GM19023 (cell line): ENCODE results near the gene MIOX.

Source experiments
- ATAC-seq: cut with Tn5 transposase; IDR thresholded peaks from one replicate; pipeline ENCODE4 v1.9.1; 2021; ENCODE audit warnings: mild to moderate bottlenecking, moderate library complexity; ENCODE audit not compliant: unreplicated experiment

MIOX gene

GRCh38 chr22:50454556-50455075 is 32.0 kb upstream of the MIOX start:
- no peak for ATAC-seq

GRCh38 chr22:50455201-50455600 is 31.5 kb upstream of the MIOX start:
- no peak for ATAC-seq

DNA sequence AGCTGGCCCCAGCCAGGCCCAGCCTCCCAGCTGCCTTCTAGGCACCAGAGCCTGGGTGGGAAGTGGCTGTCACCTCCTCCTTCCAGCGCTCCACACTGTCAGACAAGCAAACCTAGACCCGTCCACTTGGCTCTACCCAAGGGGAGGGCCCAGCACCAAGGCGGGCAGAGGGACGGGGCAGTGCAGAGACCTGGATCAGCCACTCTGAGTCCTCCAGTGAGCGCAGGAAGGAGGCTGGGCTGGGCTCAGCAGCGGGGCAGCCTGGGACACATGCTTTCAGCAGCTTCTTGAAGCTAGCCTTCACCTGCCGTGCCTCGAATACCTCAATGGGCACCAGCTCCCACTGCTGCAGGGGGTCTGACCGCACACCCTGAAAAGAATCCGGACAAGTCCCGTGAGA is 30.6 kb upstream of the MIOX start:
- no peak for ATAC-seq

DNA sequence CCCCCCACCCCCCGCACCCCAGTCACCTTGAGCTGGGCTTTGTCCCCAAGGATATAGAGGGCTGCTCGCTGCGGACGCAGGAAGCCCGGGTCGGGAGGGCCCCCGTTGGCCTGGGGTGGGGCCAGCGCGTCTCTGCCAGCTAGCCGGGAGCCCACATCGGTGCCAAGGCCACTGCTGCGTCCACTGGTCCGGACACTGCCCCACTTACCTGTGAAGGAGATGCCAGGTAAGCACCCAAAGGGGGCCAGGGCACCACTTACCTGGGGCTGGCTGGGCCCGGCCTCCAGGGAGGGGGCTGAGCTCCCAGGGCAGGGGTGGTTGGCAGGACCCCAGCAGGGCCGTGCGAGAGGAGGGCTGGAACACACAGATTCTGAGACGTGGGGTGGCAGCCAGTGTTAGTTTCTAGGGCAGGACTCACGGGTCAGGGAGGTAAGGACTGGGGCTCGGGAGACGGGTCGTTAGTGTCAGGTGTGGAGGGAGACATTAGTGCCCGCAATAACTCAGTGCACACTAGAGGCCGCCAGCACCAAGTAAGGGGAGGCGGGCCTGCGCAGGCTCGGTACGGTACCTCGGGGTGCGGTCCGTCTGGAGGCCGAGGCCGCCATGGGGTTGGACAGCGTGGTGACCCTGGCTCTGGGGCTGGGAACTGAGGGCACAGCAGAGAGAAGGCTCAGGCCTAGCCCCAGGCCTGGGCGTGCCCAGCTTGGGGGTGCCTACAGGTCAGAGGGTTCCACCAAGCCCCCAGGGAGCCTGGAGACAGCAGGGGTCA is 30.0 kb upstream of the MIOX start:
- no peak for ATAC-seq

DNA sequence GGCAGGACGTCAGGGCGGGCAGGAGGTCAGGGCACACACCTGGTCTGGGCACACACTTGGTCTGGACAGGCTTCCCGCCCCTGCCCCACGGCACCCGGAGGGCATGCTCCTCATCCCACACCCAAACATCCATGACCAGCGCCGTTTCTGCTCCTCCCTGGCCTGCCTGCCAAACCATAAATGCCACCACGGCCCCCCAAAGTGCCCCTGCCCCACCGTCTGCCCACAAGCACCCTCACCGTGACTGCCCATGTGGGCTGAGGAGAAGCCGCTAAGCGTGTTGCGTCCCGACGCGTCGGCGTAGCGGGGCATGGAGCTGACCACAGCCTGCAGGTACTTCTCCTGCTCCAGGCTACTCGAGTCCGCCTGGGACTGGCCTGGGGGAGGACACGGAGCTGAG is 27.6 kb upstream of the MIOX start:
- ATAC-seq: no peak

DNA sequence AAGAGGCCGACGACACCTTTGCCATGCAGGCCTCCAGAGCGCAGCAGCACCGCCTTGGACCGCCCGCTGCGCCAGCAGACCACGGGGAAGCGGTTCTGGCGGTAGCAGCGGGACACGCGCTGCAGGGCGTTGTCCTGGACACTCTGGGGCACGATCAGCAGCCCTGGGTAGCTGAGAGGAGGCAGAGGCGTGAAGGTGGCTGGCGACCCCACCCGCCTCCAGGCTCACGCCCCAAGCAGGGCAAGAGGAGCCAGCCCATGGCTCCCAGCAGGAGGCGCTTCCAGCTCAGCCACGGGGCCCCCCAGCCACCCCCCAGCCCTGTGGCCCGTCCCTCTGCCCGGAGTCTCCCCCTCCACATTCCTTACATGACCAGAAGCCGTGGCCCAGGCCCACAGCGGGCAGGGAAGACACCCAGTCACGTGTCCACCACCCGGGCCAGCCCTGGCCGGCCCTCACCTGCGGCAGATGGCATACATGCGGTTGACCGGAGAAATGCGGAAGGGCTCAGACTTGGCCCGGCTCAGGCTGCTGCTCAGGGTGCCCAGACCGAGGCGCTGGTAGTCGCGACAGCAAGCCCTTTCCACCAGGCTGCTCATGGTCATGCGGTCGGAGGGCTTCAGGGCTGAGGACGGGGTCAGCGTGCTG is 27.0 kb upstream of the MIOX start:
- ATAC-seq: no peak

- no peak for ATAC-seq
Observed at GRCh38 chr22:50460938-50461337, 25.7 kb upstream of the MIOX start.

DNA sequence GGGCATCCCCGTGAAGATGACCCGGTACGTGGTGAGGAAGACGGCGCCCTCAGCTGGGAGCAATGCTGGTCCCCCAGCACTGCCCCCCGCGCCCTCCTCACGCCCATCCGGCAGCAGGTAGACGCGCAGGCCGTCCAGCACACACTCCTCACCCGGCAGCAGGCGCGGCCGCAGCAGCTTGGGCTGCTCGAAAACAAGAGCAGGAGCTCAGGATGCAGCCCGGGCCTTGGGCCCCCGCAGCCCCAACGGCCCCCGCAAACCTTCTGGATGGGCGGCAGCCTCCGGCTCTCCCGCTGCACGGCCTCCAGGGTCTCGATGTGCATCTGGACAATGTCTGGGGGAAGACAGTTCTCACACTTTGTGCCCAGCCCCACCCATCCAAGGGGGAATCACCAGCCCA is 25.1 kb upstream of the MIOX start:
- ATAC-seq: no peak

GRCh38 chr22:50461979-50462540 is 24.6 kb upstream of the MIOX start:
- no peak for ATAC-seq

DNA sequence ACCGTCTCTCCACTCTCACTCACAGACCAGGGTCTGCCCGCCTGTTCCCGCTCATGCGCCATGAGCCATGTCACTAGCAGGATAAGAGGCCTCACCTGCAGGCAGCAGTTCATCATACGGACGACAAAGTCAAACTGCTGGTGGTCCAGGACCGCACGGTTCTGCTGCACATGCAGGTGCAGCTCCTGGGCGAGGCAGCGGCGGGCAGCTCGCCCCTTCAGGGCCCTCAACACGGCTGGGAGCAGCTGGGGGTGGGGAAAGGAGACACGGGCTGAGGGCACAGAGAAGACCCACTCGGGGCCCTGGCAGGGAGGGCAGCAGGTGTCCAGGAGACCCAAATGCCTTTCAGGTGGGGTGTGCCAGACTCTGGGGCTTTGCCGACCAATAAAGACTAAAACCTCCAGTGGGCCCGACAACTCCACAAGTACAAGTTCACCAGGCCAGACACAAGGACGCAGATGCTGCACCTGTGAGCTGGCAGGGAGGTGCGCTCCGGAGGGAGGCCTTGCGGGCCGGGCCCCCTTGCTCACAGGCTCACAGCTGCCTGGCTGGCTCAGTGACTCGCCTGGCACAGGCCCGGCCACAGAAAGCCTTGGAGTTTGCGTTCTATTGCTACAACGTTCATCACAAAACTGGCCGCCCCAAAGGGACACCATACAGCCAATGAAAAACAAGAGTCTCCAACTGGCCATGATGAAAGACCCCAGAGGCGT is 23.3 kb upstream of the MIOX start:
- ATAC-seq: no peak

DNA sequence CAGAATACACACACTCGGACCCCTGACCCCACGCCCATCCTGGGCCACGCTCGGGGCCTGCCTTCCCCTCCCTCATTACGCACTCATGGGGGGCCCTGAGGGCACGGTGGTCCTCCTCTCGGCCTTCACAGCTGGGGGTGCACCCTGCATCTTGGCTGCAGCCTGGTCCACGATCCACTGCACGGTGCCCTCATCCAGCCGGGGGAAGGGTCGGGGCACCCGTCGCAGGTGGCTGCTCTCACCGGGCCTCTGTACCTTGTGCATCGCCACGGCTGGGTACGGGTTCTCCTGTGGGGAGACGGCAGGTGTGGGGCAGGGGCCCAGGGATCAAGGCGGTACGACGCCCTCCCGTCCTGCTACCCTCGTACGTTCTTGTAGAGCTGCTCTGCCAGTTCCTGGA is 22.2 kb upstream of the MIOX start:
- no peak for ATAC-seq

DNA sequence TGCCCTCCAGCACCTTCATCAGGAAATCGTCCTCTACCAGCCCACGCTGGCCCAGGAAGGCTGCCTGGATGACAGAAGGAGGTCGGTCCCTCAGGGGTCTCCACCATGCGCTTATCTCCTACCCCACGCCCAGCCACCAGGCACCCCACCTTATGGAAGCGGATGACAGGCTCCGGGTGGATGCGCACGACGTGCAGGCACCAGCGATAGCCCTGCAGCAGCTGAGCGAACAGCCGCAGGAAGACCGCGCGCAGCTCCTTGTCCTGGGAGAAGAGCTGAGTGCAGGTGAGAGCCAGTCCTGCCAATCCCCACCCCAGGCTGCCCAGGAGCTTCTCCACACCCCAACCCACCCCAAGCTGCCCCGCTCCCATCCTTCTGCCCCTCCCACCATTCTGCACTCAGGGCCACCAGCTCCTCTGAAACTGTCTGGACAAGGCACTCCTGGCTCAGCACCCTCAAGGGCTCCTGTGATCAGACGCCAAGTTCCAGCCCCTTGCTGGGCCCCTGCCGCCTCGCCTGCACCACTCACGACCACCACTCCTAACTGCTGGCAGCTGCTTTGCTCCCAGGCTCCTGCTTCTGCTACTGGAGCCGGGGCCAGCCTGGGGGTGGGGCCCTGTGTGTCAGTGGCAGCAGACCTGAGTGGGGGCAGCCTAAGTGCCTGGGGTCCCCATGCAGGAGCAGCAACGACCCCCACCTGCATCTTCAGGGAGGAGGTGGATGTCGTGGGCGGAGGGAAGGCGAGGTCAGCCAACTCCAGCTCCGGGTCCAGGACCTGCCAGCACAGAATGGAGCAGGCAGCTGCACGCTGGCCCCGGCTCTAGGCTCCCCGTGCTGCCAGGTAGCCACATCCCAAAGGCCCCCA is 21.4 kb upstream of the MIOX start:
- ATAC-seq: no peak

DNA sequence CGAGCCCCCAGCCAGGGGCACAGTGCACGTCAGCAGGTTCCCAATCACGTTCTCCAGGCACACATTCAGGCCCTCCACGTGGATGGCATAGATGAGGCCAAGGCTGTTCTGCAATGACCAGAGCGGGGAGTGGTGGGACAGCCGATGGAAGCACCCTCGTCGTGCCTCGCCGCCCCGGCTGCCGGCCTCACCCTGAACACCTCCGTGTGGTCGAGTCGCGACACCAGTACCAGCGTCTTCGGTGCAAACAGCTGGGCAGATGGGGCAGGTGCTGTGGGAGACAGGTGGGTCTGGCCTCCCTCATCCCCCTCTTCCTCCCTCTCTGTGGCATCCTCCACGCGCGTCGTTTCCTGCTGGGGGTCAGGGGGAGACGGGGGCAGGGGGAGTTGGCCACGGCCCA is 19.3 kb upstream of the MIOX start:
- ATAC-seq: no peak

GRCh38 chr22:50467773-50468440 is 18.8 kb upstream of the MIOX start:
- ATAC-seq: no peak

GRCh38 chr22:50468626-50469025 is 18.0 kb upstream of the MIOX start:
- no peak for ATAC-seq

DNA sequence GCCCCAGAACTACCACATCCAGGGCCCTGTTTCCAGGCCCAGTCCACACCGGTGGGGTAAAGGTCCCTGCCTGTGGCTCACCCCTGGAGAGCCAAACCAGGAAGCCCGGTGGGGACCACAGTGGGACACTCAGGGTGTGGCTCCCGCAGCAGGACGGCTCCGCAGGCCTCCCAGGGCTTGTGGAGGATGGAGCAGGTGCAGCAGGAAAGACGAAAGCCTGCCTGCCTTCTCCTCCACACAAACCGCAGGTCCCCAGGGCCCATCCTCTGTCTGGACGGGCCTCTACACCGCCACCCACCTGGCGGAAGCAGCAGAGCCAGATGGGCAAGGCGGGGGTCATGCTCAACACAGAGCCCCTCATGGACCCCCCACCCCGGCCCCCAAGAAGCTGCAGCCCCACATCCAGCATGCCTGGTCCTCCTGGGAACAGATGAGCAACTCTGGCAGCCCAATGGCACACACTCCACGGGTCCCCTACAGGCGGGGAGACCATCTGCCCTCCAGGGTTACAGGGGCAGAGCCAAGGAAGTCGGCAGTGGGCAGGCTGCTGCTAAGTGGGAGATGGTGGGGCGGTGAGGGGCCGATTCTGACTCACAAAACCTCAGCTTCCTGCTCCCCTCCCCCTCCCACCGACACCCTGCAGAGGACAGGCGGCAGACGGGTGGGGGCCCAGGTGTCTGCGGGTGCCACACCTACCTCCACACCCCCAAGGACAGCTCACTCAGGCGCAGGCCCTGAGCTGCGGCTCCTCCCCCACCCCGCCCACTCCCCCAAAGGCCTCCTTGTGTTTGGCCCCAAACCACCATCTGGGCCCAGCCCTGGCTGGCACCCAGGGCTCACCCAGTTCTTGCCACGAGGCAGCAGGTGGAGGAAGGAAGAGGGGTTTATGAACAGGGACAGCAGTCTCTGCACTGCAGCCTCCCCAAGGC is 17.0 kb upstream of the MIOX start:
- peak; percentile 44 for ATAC-seq

- no peak for ATAC-seq
Observed at GRCh38 chr22:50470491-50470890, 16.2 kb upstream of the MIOX start.

GRCh38 chr22:50471197-50471847 is 15.3 kb upstream of the MIOX start:
- no peak for ATAC-seq
